HG02885 (cell line): ENCODE results near the gene LYPD3.
"Not testable (repeated sequence)": the region's sequence is repeated elsewhere in the genome, so short reads cannot be mapped to it uniquely, and the experiment has no call there.

Source experiments
- ATAC-seq: cut with Tn5 transposase; IDR thresholded peaks from one replicate; pipeline ENCODE4 v1.9.1; 2021; ENCODE audit warnings: mild to moderate bottlenecking; ENCODE audit not compliant: unreplicated experiment, poor library complexity

Gene LYPD3

DNA sequence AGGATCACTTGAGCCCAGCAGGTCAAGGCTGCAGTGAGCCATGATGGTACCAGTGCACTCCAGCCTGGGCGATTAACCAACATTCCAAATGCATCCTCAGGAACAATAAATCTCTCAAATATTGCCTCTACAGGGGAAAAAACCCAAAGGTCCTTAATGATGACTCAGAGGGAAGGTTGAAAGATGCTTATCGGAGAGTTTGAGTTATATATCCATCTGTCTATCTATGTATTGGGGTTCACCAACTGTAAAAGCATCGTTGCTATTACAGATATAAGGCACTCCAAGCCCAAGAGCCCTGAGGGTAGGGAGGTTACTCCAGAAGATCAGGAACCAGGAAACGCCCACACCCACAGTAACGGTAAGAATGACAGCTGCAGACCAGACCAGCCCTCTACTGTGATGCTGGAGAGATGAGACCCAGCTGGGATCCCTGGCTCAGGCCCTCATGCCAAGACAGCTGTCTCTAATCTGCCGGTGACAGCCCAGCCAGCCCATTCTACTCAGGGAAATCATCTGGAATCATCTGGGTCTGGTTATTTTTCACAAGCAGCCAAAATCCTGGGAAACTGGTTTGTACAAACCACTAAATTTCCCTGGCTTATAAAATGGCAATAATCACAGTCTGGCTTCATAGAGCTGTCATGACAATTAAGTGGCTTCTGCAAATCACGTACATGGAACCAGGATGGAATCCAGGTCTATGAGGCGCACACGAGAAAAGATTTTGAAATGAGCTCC lies 26.9 kb downstream of the LYPD3 start:
- no peak for ATAC-seq

DNA sequence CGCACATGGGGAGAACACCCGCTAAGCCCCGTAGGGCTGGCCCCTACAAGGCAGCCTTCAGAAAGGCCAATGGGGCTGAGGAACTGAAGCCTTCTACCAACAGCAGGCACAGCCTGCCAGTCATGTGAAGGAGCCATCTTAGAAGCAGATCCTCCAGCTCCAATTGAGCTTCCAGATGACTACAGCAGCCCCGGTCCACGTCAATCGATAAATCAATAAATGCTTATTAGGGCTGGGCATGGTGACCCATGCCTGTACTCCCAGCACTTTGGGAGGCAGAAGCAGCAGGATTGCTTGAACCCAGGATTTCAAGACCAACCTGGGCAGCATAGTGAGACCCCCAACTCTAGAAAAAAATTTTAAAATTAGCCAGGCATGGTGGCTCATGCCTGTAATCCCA lies 27.7 kb downstream of the LYPD3 start:
- ATAC-seq, result no peak

DNA sequence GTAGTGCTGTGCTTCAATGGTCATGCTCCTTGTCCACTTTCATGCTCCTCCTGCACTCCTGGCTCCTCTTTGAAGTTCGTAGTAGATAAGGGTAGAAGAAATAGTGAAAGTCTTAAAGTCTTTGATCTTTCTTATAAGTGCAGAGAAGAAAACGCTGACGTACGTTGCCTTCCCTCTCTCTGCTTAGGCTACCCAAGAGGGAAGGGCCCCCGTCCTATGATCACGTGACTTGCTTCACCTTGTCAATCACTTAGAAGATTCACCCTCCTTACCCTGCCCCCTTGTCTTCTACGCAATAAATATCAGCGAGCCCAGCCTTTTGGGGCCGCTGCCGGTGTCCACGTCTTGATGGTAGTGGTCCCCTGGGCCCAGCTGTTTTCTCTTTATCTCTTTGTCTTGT lies 28.1 kb downstream of the LYPD3 start:
- ATAC-seq, result not testable (repeated sequence)

DNA sequence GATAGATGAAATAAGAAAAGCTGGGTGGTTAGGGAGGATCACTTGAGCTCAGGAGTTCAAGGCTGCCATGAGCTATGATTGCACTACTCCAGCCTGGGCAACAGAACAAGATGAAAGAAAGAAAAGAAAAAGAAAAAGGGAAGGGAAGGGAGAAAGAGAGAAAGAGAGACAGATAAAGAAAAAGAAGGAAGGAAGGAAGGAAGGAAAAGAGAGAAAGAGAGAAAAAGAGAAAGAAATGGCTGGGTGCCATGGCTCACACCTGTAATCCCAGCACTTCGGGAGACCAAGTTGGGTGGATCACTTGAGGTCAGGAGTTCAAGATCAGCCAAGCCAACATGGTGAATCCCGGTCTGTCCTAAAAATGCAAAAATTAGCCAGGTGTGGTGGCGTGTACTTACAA lies 29.6 kb downstream of the LYPD3 start:
- ATAC-seq, result no peak

- ATAC-seq, result no peak
These were observed 31.7 kb downstream of the LYPD3 start for GRCh38 chr19:43433689-43434088.

GRCh38 chr19:43433358-43433673 lies 32.1 kb downstream of the LYPD3 start:
- ATAC-seq, result no peak

DNA sequence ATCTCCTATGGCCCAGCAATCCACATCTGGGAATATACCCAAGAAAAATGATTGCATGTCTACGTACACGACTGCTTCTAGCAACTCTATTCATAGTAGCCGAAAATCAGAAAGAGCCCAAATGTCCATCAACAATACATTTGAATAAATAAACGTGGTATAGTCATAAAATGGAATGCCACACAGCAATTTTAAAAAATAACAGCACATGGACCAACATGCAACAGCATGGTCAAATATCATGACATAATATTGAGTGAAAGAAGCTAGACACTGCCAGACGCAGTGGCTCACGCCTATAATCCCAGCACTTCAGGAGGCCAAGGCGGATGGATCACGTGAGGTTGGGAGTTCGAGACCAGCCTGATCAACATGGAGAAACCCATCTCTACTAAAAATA lies 34.4 kb downstream of the LYPD3 start:
- ATAC-seq, result no peak

- ATAC-seq, result no peak
These were observed 35.2 kb downstream of the LYPD3 start for GRCh38 chr19:43430142-43430710.

DNA sequence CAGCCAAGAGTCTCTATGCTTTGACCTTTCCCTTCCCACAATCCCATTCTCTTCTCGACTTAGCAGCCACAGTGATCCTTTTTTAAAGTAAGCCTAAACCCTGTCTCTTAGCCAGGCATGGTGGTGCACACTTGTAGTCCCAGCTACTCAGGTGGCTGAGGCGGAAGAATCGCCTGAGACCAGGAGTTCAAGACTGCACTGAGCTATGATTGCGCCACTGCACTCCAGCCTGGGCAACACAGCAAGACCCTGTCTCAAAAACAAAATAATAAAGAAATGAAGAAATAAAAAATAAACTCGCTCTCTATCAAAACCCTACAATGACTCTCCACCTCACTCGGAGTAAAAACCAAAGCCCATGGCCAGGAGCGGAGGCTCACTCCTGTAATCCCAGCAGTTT lies 36.0 kb downstream of the LYPD3 start:
- no peak for ATAC-seq

DNA sequence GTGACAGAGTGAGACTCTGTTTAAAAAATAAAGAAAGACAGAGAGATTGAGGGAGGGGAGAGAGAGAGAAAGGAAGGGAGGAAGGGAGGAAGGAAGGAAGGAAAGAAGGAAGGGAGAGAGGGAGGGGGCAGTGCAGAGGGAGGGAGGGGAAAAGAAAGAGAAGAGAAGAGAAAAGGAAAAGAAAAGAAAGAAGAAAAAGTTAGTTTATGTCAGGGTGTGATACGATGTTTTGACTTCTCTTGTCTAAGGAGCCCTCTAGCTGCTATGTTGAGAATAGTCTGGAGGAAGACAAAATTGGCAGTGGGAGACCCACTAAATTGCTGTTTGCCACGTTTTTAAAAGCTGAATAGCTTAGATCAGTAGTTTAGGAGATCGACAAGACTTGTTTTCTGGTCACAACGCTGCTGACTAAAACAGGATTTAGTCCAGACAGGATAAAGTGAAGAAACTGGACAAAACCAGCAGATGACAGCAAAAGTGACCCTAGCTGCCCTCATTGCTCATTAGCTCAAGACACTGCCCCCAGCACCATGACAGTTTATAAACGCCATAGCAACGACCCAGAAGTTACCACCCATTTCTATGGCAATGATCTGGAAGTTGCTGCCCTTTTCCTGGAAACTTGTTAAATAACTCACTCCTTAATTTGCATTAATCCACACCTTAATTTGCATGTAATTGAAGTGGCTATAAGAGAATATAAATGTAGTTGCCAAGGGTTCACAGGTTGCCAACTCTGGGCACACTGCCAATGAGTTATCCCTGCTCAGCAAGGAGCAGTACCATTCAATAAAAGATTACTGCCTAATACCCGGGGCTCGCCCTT lies 39.6 kb downstream of the LYPD3 start:
- ATAC-seq, result no peak

- ATAC-seq, result no peak
These were observed 41.6 kb downstream of the LYPD3 start for GRCh38 chr19:43423779-43424178.

DNA sequence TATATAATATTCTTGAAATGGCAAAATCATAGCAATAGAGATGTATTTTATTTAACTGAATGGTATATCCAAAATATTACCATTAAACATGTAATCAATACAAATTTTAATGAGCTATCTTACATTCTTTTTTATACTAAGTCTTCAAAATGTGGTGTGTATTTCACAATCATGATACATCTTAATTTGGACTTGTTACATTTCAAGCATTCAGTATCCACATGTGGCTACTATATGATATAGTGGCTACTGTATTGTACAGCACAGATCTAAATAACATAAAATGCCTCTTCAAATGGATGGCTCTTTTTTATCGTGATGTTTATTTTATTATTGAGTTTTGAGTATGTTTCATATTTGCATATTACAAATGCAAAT lies 42.7 kb downstream of the LYPD3 start:
- ATAC-seq, result no peak

GRCh38 chr19:43422000-43422688 lies 43.3 kb downstream of the LYPD3 start:
- ATAC-seq, result no peak

DNA sequence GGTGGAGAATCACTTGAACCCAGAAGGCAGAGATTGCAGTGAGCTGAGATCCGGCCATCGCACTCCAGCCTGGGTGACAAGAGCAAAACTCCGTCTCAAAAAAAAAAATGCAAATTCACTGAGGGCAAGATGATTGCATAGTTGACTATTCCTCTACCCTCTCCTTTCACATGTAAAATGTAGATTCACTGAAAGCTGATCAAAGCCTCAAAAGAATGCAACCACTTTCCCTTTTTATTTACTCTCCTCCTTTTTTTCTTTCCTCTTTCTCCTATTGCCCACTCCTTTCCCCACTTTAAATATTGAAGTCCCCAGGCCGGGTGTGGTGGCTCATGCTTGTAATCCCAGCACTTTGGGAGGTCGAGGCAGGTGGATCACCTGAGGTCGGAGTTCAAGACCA lies 44.5 kb downstream of the LYPD3 start:
- no peak for ATAC-seq

- no peak for ATAC-seq
These were observed 48.3 kb downstream of the LYPD3 start for GRCh38 chr19:43416951-43417623.

GRCh38 chr19:43414554-43414953 lies 50.9 kb downstream of the LYPD3 start, which contains the start of gene TEX101:
Gene TEX101 (plus strand): TSS chr19:43414890. CDS start chr19:43415920, 1,030 bp downstream.
- ATAC-seq, result no peak

- no peak for ATAC-seq
These were observed 53.0 kb downstream of the LYPD3 start for GRCh38 chr19:43412441-43412840.
